Measurements from ENCODE around the gene ATF3.
A peak's percentile ranks its signal among the peaks of the same experiment; 100 is the strongest.

The ATF3 gene

DNA sequence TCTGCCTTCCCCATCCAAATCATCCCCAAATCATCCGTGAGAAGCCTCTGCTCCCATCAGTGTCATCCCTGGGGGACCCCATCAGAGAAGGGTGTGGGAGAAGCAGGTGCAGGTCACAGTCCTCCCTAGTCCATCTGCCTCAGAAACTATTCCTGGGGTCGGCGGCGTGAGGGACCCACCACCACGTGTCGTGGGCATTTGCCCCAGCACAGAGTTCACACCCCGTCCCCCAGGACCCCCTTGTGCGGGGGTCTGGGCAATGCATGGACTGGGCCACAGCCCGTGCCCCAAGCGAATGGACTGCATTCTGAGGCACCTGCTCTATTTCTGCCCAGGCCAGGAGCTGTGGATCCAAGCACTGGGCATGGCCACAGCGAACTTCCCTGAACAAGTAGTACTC lies 38.4 kb downstream of the ATF3 start:
- TF ChIP-seq, protein P1, sequence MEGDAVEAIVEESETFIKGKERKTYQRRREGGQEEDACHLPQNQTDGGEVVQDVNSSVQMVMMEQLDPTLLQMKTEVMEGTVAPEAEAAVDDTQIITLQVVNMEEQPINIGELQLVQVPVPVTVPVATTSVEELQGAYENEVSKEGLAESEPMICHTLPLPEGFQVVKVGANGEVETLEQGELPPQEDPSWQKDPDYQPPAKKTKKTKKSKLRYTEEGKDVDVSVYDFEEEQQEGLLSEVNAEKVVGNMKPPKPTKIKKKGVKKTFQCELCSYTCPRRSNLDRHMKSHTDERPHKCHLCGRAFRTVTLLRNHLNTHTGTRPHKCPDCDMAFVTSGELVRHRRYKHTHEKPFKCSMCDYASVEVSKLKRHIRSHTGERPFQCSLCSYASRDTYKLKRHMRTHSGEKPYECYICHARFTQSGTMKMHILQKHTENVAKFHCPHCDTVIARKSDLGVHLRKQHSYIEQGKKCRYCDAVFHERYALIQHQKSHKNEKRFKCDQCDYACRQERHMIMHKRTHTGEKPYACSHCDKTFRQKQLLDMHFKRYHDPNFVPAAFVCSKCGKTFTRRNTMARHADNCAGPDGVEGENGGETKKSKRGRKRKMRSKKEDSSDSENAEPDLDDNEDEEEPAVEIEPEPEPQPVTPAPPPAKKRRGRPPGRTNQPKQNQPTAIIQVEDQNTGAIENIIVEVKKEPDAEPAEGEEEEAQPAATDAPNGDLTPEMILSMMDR (conservative IDR thresholded peaks at IDR 0.05; ENCODE audit: control insufficient read depth, insufficient read depth, low read depth, low read length): no peak
- DNase-seq (ENCODE audit: low read depth): no peak
- H3K4me3 ChIP-seq (ENCODE audit: control insufficient read depth, low read depth, low read length): no peak overlapping the region

DNA sequence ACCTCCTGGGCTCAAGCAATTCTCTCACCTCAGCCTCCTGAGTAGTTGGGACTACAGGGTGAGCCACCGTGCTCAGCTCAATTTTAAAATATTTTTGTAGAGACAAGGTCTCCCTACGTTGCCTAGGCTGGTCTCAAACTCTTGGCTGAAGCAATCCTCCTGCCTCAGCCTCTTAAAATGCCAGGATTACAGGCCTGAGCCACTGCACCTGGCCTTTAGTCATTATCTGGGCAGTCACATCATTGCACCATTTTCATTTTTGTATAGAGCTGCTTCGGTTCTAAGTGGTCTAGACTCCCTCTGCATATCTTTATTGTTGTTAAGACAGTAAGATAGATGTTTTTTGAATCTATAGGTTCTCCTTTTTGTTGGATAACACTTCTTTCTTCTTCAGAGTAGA lies 39.9 kb downstream of the ATF3 start:
- TF ChIP-seq, protein P1 (conservative IDR thresholded peaks at IDR 0.05; ENCODE audit: control insufficient read depth, insufficient read depth, low read depth, low read length): no peak
- DNase-seq (ENCODE audit: low read depth): no peak
- no peak overlapping the region for H3K4me3 ChIP-seq (ENCODE audit: control insufficient read depth, low read depth, low read length)

DNA sequence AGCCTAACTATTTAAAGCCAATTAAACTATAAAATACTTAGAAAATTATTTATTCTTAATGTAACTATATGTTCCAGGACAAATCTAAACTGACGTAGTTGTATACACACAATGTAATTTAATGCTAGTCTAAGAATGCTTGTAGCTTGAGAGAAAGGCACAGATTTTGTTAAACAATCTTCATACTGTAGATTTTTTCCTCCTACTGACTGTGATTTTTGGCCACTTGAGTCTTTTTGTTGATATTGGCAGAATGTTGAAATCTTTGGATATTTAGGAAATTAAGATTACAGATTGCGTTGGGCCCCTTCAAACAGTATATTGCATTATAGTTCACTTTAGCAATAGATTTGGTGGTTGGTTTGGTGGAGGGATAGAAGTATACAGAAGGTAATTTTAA lies 40.5 kb downstream of the ATF3 start:
- TF ChIP-seq, protein P1 (conservative IDR thresholded peaks at IDR 0.05; ENCODE audit: control insufficient read depth, insufficient read depth, low read depth, low read length): no peak
- no peak for DNase-seq (ENCODE audit: low read depth)
- H3K4me3 ChIP-seq (ENCODE audit: control insufficient read depth, low read depth, low read length): no peak overlapping the region

DNA sequence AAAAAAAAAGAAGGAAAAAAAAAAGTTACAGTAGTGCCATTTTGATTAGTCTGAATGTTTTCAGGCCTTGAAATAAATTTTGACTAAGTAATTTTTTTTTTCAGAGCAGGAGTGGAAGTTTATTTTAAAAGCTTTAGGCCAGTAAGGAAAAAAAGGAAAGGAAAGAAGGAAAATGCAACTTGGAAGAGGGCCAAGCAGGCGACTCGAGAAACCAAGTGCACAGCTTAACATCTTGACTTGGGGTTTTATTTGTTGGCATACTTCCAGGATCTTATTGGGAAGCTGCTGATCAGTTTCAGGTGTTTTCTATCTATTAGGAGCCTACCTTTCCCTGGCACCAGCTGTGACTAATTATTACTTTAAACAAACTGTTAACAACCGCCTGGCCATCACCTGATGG lies 41.7 kb downstream of the ATF3 start:
- DNase-seq (ENCODE audit: low read depth): no peak
- H3K4me3 ChIP-seq (ENCODE audit: control insufficient read depth, low read depth, low read length): no peak overlapping the region
- TF ChIP-seq, protein P1 (conservative IDR thresholded peaks at IDR 0.05; ENCODE audit: control insufficient read depth, insufficient read depth, low read depth, low read length): no peak

DNA sequence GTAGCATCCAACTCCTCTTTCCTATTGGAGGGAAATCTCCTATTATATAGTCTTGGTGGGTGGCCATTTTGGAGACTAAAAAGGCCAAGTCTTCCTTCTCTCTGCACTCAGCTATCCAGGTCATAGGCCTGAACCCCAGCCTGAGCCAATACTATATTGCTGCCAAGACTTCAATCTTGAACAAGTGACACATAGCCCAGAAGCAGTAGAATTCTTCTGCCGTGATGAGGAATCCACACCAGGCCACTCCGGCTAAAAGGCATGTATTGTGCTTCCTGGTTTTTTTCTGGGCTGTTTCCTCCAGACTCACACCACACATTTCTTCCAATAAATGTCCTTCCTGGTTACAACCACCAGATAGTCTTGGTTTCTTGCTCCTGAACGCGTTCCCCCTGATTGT lies 43.0 kb downstream of the ATF3 start:
- TF ChIP-seq, protein P1 (conservative IDR thresholded peaks at IDR 0.05; ENCODE audit: control insufficient read depth, insufficient read depth, low read depth, low read length): no peak
- peak; percentile 75 for DNase-seq (ENCODE audit: low read depth)
- H3K4me3 ChIP-seq (ENCODE audit: control insufficient read depth, low read depth, low read length): no peak overlapping the region

DNA sequence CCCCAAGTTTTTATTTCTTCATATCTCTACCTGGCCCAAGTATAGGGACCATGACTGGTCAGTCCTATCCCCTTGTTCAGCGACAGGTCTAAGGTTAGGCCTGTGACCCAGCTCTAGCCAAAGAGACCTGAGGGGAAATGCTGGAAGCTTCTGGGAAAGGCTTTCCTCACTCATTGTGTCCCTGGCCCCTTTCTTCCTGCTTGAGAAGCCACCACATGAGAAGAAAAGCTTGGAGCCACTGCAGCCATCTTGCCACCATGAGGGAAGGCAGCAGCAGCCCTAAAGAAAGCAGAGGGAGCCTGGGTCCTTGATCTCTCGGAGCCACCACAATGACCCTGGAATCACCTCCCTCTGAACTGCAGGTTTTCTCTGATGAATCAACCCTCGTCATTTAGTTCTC lies 43.4 kb downstream of the ATF3 start:
- no peak overlapping the region for H3K4me3 ChIP-seq (ENCODE audit: control insufficient read depth, low read depth, low read length)
- no peak for DNase-seq (ENCODE audit: low read depth)
- TF ChIP-seq, protein P1 (conservative IDR thresholded peaks at IDR 0.05; ENCODE audit: control insufficient read depth, insufficient read depth, low read depth, low read length): no peak

DNA sequence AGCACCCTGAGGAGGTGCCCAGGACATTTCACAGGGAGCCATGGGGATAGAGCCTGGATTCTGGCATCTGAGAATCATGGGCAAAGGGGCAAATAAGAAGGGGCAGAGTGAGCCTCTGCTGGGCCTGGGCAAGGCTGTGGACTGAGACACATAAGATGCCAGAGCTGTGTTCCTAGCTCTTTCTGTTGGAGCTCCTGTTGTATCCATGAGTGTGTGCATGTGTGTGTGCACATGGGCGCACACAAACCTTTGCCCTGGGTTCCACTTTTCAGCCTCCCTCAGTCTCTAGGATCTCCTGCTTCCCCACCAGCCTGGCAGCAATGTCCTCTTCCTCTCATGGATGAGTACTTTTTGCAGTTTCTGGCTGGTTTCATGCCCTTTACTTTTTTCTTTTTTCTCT lies 44.0 kb downstream of the ATF3 start:
- TF ChIP-seq, protein P1 (conservative IDR thresholded peaks at IDR 0.05; ENCODE audit: control insufficient read depth, insufficient read depth, low read depth, low read length): no peak
- H3K4me3 ChIP-seq (ENCODE audit: control insufficient read depth, low read depth, low read length): no peak overlapping the region
- DNase-seq (ENCODE audit: low read depth): no peak
